Measurements from ENCODE around the gene HLA-G. TPM values are rescaled to one million over a fixed set of nuclear protein-coding genes. Genes with fewer than 3 reads are reported as not detected.

HLA-G gene
- total RNA-seq, 6 experiments from 2014 or later: 0.20 to 2.0 TPM; not detected in 4

DNA sequence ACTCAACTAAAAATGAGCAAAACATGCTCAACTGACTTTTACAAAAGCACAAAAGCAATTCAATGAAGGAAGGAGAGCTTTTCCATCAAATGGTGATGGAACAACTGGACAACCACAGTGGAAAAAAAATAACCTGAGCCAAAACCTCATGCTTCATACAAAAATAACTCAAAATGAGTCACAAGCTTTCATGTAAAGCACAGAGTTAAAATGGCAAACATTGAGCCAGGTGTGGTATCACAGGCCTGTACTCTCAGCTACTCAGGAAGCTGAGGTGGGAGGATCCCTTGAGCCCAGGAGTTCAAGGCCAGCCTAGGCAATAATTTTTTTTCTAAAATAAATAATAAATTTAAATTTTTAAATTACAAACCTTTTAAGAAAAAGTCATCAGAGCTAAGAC is 18.4 kb upstream of the HLA-G start:
- no peaks in the 10 kb centered on the region for H3K9me3 ChIP-seq
- ATAC-seq (no peak), DNase-seq (no peak)
- no peak for TF ChIP-seq POLR2A (IDR thresholded peaks at IDR 0.05)
- TF ChIP-seq, protein P1, sequence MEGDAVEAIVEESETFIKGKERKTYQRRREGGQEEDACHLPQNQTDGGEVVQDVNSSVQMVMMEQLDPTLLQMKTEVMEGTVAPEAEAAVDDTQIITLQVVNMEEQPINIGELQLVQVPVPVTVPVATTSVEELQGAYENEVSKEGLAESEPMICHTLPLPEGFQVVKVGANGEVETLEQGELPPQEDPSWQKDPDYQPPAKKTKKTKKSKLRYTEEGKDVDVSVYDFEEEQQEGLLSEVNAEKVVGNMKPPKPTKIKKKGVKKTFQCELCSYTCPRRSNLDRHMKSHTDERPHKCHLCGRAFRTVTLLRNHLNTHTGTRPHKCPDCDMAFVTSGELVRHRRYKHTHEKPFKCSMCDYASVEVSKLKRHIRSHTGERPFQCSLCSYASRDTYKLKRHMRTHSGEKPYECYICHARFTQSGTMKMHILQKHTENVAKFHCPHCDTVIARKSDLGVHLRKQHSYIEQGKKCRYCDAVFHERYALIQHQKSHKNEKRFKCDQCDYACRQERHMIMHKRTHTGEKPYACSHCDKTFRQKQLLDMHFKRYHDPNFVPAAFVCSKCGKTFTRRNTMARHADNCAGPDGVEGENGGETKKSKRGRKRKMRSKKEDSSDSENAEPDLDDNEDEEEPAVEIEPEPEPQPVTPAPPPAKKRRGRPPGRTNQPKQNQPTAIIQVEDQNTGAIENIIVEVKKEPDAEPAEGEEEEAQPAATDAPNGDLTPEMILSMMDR (IDR thresholded peaks at IDR 0.05): no peak
- H3K27ac ChIP-seq: no peak overlapping the region
- intact Hi-C loops (cut with DNase I): no loop called here
- H3K36me3 ChIP-seq: no peaks in the 10 kb centered on the region
- H3K27me3 ChIP-seq: peaks cover 0 to 4% of the 10 kb centered on the region in 2 donors
- H3K4me1 ChIP-seq: no peaks in the 10 kb centered on the region
- no peak overlapping the region for H3K4me3 ChIP-seq

GRCh38 chr6:29810371-29810770 is 17.3 kb upstream of the HLA-G start:
- ATAC-seq: no peak

GRCh38 chr6:29811377-29811776 is 16.2 kb upstream of the HLA-G start:
- ATAC-seq: no peak
- DNase-seq: no peak

More at GRCh38 chr6:29810371-29810770, 17.3 kb upstream of the HLA-G start:
- WGBS (ENCODE audit: insufficient coverage, low coverage, low lambda C conversion rate, missing lambda C conversion rate): 40% methylated on average over 2 of the region's 2 CpGs
- Histone ChIP-seq H3K27me3 (peaks cover 0 to 4% of the 10 kb centered on the region in 2 donors), H3K36me3 (no peaks in the 10 kb centered on the region), H3K27ac (no peak overlapping the region), H3K4me3 (no peak overlapping the region), H3K4me1 (no peaks in the 10 kb centered on the region), H3K9me3 (no peaks in the 10 kb centered on the region)
- intact Hi-C loops (cut with DNase I): no loop called here
- DNase-seq: no peak
- TF ChIP-seq, protein P1 (IDR thresholded peaks at IDR 0.05): no peak
- no peak for TF ChIP-seq POLR2A (IDR thresholded peaks at IDR 0.05)

DNA sequence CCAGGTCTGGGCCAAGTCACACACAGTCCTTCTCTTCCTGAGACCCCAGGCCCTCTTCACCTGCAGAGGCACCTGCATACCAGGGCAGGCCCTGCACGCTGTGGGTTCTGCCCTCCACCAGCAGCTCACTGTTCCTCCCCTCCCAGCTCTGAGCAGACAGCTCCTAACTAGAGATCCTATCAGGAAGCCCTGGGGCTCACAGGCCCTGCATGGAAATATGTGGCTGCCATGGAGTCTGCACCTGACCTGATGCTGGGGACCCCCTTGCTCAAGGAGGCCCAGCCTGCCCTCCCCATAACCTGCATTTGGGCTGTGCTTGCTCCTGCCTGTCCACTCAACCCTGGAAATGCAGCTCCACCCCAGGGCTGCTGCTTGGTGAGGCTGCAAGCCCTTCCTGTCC is 14.6 kb upstream of the HLA-G start:
- 0% methylated on average over 1 of the region's 1 CpG for WGBS (ENCODE audit: insufficient coverage, low coverage, low lambda C conversion rate, missing lambda C conversion rate)
- H3K36me3 ChIP-seq: no peaks in the 10 kb centered on the region
- intact Hi-C loops (cut with DNase I): no loop called here

More at GRCh38 chr6:29811377-29811776, 16.2 kb upstream of the HLA-G start:
- TF ChIP-seq, protein P1 (IDR thresholded peaks at IDR 0.05): no peak
- TF ChIP-seq POLR2A (IDR thresholded peaks at IDR 0.05): no peak
- Histone ChIP-seq H3K9me3 (no peaks in the 10 kb centered on the region), H3K27me3 (peaks cover 0 to 4% of the 10 kb centered on the region in 2 donors), H3K4me3 (no peak overlapping the region), H3K27ac (no peak overlapping the region), H3K4me1 (no peaks in the 10 kb centered on the region), H3K36me3 (no peaks in the 10 kb centered on the region)
- intact Hi-C loops (cut with DNase I): no loop called here
- WGBS (ENCODE audit: insufficient coverage, low coverage, low lambda C conversion rate, missing lambda C conversion rate): no CpG with 5 or more reads among the region's 1 CpG

More for the DNA sequence above, 14.6 kb upstream of the HLA-G start:
- Histone ChIP-seq H3K27ac (no peak overlapping the region), H3K9me3 (no peaks in the 10 kb centered on the region), H3K4me3 (no peak overlapping the region), H3K27me3 (no peaks in the 10 kb centered on the region), H3K4me1 (no peaks in the 10 kb centered on the region)
- DNase-seq: no peak
- no peak for ATAC-seq
- TF ChIP-seq, protein P1 (IDR thresholded peaks at IDR 0.05): no peak
- no peak for TF ChIP-seq POLR2A (IDR thresholded peaks at IDR 0.05)
